SH-SY5Y (cell line): Measurements from ENCODE around the gene PTRHD1.

Source experiments
- GATA2 ChIP-seq: IDR thresholded peaks from 2 replicates; pipeline ENCODE4 v1.6.1; 2011; ENCODE audit warnings: mild to moderate bottlenecking, low read depth, low read length
- GATA3 ChIP-seq: IDR thresholded peaks from 2 replicates; pipeline ENCODE4 v1.6.1; 2011; ENCODE audit warnings: low read depth, mild to moderate bottlenecking, low read length, moderate library complexity

DNA sequence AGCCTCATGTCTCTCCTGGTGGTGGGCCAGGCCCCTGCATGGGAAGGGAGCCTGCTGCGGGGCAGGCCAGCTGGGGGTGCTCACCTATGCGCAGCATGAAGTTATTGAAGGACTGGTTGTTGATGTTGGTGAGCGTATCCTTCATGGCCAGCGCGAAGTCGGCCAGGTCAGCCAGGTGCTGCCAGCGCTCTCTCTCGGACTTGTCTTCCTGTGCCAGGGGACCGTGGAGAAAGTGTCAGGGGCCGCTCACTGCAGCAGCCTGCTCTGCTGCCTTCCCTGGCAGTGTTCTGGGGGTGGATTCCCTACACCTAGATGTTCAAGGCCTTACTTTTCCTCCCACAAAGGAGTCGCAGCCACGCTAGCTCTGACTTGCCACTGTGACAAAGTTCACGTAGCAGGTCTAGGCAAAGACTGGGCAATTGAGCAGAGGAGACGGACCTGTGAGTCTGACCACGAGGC lies 28.3 kb upstream of the PTRHD1 start:
- no peak for TF ChIP-seq GATA2
- TF ChIP-seq GATA3: no peak
